ENCODE results near the gene SLC5A5. TPM values are rescaled to one million over a fixed set of nuclear protein-coding genes. Genes with fewer than 3 reads are reported as not detected.

Gene SLC5A5
- polyA plus RNA-seq, 3 donors, result 0.05 to 0.07 (median 0.06) TPM

DNA sequence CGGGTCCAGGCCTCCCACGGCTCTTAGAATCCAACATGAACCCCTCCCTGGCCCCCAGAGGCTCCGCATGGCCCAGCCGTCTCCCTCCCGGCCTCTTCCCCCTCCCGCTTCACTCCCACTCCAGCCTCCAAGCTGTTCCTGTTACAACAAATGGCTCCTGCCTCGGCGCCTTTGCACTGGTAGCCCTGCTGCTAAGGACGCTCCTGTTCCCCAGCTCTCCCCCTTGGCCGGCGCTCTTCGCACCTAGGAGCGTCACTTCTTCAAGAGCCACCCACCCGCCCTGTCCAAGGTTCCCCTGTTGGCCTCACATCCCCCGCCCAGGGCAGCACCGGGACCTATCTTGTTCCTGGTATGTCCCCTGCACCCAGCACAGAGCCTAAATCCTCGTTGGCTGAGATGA lies 70.4 kb downstream of the SLC5A5 start:
- no peak for DNase-seq (ENCODE audit: extremely low read depth in 1 of 11, low read depth in 9 of 11, low spot score in 4 of 11)

DNA sequence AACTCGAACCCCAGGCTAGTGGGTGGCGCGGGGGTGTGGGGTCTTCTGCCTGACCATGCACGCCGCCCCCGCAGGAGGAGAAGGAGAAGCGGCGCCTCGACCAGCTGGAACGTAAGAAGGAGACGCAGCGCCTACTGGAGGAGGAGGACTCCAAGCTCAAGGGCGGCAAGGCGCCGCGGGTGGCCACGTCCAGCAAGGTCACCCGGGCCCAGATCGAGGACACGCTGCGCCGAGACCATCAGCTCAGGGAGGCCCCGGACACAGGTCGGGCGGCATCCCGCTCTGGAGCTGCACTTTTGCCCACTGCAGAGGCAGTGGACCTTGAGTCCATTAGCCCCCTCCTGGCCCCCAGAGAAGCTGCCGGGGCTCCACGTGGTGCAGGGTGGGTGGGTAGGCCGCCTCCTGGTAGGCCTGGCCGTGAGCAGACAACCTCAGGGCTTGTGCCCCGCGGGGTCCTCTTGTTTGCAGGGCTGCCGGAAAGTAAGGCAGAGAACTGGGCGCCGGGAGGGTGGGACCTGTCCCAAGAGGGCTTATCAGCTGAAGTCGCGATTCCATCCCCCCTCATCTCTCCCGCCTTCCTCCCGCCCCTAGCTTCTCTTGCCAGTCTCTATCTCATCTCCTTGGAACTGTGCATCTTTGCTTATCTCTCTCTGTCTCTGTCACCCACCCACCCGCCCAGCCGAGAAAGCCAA lies 71.0 kb downstream of the SLC5A5 start:
- no peak for DNase-seq (ENCODE audit: extremely low read depth in 1 of 11, low read depth in 9 of 11, low spot score in 4 of 11)

DNA sequence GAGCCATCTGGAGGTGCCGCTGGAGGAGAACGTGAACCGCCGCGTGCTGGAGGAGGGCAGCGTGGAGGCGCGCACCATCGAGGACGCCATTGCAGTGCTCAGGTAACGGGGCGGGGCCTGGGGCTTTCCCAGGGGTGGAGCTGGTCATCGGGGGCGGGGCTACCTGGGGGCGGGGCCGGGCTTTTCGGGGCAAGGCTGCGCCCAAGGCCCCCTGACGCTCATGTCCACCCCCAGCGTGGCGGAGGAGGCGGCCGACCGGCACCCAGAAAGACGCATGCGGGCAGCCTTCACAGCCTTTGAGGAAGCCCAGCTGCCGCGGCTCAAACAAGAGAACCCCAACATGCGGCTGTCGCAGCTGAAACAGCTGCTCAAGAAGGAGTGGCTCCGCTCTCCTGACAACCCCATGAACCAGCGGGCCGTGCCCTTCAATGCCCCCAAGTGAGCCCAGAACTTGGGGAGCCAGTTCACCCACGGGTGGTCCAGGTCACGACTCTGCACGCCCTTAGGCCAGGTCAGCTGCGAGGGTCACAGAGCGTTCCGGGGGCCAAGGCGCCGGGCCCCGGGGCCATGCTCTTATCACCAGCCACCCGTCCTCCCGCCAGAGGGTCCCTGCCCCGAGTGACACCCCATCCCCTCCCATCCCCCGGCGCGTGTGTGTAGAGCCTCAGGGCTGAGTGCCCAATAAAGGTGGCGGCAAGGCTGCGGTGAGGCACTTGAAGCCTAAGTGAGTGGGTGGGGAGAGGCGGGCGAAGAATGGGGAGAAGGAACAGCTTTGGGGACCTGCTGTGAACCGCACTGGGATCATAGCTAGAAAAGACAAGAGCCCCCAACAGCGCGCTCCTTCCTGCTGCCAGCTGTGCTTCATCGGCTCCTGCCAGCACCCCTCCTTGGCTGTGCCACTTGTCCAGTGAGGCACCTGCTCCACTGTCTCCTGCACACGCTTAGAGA lies 71.8 kb downstream of the SLC5A5 start:
- no peak for DNase-seq (ENCODE audit: extremely low read depth in 1 of 11, low read depth in 9 of 11, low spot score in 4 of 11)

DNA sequence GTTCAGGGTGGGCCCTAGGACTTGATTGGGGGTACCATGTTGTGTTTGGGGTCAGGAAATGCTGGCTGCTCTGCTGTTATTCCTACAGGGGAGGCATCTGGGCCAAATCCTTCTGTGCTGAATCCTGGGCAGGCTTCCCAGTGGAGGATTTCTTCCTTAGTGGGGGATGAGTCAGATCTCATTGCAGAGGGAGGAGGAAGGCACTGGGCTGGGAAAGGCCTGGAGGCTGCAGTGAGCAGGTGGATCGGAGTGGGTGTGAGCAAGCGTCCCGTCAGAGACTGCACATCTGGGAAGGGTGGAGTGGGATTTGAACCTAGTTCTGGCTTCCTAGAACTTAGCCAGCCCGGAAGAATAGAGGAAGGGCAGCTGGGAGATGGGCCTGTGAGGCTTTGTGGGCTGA lies 72.6 kb downstream of the SLC5A5 start:
- DNase-seq (ENCODE audit: extremely low read depth in 1 of 11, low read depth in 9 of 11, low spot score in 4 of 11), result no peak

Other genes starting within 250 kb of the SLC5A5 start
- under 1 TPM; 0.18 to 0.26 (median 0.19) TPM for gene UNC13A, start 183.6 kb upstream of the SLC5A5 start, polyA plus RNA-seq (ENCODE audit: insufficient read length in 3 of 3)
- gene MAP1S, start 152.5 kb upstream of the SLC5A5 start, polyA plus RNA-seq (ENCODE audit: insufficient read length in 3 of 3), result 10 to 100 TPM; 33.9 to 40.7 (median 39.4) TPM
- 1 to 10 TPM; 2.2 to 3.1 (median 2.4) TPM for gene FCHO1, start 120.5 kb upstream of the SLC5A5 start, polyA plus RNA-seq (ENCODE audit: insufficient read length in 3 of 3)
- gene B3GNT3, start 76.8 kb upstream of the SLC5A5 start, polyA plus RNA-seq (ENCODE audit: insufficient read length in 3 of 3), result 1 to 10 TPM; 7.3 to 8.8 (median 7.4) TPM
- gene INSL3, start 50.4 kb upstream of the SLC5A5 start, polyA plus RNA-seq (ENCODE audit: insufficient read length in 3 of 3), result under 1 TPM; 0.25 to 0.75 (median 0.61) TPM
- gene JAK3, start 24.0 kb upstream of the SLC5A5 start, polyA plus RNA-seq (ENCODE audit: insufficient read length in 3 of 3), result 1 to 10 TPM; 3.2 to 4.5 (median 3.3) TPM
- 1,000 to 10,000 TPM in 2 of 3 donors, 100 to 1,000 TPM in 1; 861 to 1,272 (median 1,083) TPM for gene RPL18A, start 12.0 kb upstream of the SLC5A5 start, polyA plus RNA-seq (ENCODE audit: insufficient read length in 3 of 3)
- gene CCDC124, start 61.1 kb downstream of the SLC5A5 start, polyA plus RNA-seq (ENCODE audit: insufficient read length in 3 of 3), result 10 to 100 TPM; 46.5 to 87.2 (median 70.7) TPM
- 1 to 10 TPM; 4.8 to 8.4 (median 5.7) TPM for gene KCNN1, start 95.2 kb downstream of the SLC5A5 start, polyA plus RNA-seq (ENCODE audit: insufficient read length in 3 of 3)
- 1 to 10 TPM; 3.4 to 7.5 (median 3.8) TPM for gene ARRDC2, start 136.2 kb downstream of the SLC5A5 start, polyA plus RNA-seq (ENCODE audit: insufficient read length in 3 of 3)
- gene IL12RB1, start 215.0 kb downstream of the SLC5A5 start, polyA plus RNA-seq (ENCODE audit: insufficient read length in 3 of 3), result under 1 TPM; 0.16 to 0.44 (median 0.23) TPM
- 1 to 10 TPM; 4.6 to 9.2 (median 5.5) TPM for gene MAST3, start 225.8 kb downstream of the SLC5A5 start, polyA plus RNA-seq (ENCODE audit: insufficient read length in 3 of 3)